Middle frontal gyrus (tissue), 1 donor: Measurements from ENCODE around the gene OSBPL2.

Experiments
- DNase-seq: peaks from one replicate; pipeline ENCODE4 v3.0.0-alpha.2; 2015; ENCODE audit warnings: low spot score; ENCODE audit errors: extremely low spot score

Gene OSBPL2

DNA sequence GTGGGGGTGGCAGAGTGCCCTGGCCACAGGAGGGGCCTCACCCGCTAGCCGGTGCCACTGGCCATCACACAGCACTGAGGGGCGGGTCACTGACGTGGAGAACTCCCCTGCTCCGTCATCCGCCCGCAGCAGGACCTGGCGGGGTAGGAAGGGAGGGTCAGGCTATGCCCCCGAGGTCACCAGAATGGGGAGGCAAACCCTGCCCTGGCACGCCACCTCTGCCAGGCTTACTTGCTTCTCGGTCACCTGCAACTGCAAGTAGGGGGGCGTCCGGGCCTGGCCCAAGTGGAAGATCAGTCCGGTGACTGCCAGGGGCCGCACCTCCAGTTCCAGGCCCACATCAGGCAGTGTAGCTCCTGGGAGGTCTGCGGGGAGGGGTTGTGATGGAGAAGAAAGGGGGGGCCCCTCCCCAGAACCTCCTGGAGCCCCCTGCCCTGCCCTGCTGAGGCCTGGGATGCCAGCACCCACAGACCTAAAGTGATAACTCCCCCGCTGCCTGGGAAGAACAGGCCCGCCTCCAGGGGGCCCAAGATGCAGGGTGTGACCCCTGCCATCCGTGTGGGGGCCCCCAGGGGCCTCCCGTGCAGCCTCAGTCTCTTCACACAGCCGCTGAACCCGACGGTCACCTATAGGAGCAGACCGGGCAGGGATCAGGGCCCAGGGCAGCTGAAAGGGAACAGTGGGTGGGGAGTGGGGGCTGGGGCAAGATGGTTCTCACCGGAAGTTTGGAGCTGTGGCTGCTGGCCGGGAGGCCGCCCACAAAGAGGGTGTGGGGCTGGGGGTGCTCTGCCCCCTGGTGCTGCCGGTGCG, 71.8 kb downstream of the OSBPL2 start:
- DNase-seq, result no peak

DNA sequence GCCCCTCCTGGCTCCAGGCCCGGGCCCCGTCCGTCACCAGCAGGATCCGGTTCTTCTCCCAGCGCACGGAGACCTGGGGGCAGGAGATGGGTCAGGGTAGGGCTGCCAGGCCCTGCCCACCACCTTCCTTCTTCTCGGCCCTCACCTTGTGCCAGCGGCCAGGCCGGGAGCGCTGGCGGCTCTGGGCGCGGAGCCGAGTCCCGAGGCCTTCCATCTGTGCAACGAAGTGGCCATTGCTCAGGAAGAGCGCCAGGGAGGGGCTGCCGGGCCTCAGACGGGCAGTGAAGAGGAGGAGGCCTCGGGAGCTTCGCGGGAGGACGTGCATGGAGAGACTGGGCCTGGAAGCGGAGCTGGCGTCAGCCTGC, 72.4 kb downstream of the OSBPL2 start:
- no peak for DNase-seq

DNA sequence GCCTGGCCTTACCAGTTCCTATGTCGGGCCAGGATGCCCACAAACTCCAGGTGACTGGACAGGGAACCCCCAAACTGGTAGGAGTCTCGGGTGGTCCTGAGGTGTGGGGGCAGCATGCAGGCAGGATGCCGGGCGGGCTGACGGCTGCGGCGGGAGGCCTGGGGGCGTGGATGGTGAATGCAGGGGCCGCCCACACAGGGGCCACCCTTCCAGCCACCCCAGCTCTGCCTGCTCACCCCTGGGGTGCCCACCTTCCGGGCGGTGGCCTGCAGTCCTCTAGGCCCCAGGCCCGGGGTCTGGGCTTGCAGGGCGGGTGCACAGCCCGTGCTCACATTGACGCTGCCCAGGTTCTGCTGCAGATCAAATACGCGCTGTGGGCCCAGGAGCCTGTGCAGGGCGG, 72.8 kb downstream of the OSBPL2 start:
- no peak for DNase-seq

DNA sequence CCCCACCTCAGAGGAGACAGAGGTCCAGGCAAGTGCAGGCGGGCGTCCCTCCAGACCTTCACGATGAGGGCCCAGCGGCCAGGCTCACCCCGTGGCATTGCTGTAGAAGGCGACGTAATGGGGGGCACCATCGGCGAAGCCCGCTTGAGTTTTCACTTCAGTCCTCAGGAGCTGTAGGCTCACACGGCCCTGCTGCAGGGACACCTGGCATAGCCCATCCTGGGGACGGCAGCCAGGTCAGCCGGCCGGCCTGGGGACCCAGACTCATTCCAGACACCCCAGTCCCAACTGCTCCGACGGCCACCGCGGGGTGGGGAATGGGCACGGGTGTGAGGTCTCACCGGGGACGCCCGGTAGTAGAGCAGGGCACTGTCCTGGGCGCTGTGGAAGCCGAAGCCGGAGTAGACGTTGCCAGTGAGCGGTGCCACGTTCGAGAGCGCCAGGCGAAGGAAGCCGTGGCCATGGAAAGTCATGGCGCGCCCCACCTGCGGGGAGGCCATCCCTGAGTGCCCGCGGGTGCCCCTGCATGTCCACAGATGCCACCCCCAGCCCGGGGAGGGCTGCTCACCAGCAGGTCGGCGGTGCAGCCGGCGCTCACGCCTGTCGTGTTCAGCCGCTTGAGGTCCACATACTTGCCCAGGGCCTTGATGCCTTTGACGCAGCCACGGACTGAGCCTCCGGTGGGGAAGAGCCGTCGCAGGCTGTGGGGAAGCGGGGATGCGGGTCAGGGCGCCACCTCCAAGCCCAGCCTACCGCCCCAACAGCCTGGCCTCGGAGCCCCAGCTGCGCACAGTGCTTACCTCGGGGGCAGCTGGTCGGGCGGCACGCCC, 73.7 kb downstream of the OSBPL2 start:
- DNase-seq, result no peak

DNA sequence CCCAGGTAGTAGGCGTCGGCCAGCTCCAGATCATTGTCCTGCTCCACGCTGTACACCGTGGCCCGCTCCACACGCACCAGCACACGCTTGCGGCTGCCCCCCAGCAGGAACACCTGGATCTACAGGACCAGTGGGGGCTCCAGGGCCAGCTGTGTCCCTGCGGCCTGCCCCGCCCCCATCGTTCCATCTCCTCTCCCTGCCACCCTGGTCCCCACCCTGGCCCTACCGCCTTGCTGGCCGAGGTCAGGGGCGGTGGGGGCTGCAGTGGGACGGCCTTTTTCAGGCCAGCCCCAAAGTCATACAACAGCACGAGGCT, 74.3 kb downstream of the OSBPL2 start:
- DNase-seq, result no peak

DNA sequence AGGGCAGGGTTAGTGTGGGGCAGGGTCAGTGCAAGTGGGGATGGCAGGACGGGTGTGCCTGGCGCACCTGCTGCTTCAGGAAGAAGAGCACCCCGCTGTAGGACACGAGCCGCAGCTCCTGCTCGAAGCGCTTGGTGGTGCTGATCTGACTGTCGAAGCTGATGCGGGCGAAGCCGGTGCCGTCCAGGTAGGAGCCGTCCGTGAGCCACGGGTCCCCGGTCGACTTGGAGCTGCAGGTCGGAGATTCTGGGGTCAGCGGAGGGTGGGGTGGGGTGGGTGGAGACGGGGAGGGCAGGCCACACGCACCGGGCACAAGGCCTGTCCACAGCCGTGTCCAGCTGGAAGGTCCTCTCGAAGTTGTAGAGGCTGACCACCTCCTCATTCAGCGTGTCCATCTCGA, 74.7 kb downstream of the OSBPL2 start:
- no peak for DNase-seq

DNA sequence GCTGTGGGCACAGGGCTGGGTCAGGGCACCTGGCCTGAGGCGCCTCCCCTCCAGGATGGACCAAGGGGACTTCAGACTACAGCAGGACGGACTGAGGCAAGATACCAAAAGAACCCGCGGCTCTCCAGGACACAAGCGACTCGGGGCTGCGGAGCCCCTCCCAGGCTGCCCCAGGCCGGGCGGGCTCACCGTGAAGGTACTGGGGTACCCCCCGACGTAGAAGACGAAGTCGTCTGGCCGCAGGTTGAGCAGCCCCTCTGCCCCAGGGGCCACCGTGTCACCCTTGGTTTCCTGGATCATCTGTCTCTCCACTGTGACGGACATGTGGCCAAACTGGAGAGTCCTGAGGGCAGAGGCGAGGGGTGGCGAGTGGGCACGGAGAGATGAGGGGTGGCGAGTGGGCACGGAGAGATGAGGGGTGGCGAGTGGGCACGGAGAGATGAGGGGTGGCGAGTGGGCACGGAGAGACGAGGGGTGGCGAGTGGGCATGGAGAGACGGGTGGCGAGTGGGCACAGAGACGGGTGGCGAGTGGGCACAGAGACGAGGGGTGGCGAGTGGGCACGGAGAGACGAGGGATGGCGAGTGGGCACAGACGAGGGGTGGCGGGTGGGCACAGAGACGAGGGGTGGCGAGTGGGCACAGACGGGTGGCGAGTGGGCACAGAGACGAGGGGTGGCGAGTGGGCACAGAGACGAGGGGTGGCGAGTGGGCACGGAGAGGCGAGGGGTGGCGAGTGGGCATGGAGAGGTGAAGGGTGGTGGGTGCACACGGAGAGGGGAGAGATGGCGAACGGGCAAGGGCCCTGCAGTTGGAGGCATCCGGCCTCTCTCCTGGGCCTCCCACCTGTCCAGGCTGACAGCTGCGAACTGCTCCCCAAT, 75.4 kb downstream of the OSBPL2 start:
- DNase-seq, result no peak

DNA sequence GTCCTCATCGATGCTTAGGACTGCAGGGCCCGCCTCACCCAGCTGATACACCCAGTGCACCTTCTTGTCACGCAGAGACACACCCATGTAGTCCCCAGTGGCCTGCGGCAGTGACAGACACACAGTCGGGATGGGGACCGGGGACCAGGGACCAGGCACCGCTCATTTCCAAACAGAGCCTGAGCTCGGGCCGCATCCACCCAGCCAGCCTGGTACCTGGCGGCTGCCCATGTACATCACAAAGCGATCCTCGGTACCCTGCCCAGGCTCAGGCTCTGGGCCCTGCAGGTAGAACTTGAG, 76.0 kb downstream of the OSBPL2 start:
- DNase-seq, result no peak

DNA sequence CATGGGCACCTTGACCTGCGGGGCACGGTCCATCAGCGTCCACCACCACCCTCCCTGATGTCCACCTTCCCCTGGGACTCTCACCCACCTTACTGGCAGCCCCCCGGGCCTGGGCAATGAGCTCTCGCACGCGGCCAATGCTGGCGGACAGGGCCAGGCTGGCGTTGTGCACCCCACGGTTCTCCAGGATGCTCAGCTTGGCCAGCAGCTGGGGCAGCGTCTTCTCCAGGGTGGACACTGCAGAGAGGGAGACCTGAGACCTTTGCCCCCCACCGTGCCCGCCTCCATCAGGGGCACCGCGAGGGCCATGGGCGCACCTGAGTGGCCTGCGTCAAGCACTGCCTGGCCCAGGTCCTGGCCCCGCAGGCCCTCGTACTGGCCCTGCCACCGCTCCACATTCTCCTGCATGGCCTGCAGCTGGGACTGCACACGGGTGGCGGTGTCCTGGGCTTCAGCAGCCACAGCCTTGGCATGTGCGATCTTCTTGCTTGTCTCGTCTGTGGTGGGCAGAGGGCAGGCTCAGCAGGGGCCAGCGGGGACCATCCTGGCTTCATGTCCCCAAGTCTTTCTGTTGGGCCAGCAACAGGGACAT, 76.5 kb downstream of the OSBPL2 start:
- no peak for DNase-seq

DNA sequence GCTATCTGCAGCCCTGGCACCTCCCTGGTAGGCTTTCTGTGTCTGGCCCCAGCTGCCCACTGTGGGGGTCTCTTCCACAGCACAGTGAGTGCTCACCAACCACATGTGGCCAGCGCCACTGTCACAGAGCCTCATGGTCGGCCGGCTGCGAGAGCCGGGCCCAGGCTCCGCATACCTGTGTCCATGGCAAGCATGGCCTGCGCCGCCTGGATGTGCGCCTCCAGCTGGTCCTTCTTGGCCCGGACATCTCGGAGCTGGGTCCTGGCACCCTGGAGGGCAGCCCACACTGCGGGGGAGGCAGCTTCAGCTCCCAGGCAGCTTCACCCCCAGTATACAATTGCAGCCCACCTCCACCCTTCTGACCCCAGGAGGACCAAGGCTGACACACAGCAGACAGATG, 77.5 kb downstream of the OSBPL2 start:
- DNase-seq, result no peak

DNA sequence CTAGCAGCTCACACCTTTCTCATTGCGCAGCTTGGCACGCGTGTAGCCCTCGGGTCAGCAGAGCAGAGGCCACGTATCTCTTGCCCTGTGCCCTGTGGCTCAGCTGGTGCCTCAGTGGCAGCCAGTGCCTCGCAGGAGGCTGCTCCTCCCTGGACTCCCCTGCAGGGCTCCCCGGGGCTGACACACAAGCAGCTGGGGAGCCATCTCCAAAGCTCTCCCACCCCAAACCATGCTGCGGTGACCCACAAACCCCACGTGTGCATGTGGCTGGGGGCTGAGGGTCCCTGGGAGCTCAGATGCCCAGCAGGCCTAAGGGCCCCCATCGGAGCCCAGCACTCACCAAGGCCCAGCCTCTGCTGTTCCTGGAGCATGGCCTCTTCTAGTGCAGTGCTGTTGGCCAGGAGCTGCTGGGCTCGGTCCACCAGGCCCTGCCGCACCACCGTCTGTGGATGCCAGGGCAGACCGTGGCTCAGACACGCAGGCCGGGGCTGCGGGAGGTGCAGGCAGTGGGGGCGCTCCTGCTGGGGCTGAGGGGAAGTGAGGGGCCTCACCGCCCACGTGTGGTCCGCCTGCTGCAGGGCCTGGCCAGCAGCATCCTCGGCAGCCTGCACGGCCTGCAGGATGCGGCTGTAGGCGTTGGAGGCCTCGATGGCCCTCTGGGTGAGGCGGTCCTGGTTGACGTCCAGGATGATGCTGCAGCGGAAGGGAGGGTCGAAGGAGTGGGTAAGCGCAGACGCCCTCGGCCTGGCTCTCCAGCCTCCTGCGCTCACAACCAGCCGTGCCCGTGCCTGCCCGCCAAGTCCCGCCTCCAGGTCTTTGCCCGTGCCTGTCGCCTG, 78.2 kb downstream of the OSBPL2 start:
- no peak for DNase-seq

DNA sequence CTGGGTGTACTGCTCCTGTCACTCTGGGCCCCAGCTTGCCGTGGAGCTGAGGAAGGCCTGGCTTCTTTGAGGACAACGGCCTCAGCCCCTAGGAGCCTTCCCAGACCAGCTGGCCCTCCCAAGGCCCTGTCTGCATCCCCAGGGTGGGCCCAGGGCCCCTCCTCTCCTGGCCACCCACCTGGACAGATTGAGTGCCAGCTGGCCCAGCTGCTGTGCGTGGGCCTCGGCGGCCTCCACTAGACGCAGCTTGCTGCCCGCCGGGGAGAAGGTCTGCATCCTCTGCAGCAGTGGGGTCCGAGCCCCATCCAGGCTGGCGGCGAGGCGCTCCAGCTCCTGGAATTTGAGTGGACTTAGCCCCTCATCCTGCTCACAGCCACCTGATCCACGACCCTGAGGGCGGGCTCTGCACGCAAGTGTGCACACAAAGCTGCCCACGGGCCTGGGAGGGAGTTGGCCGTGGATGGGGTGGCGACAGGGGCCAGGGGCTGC, 78.9 kb downstream of the OSBPL2 start:
- no peak for DNase-seq

DNA sequence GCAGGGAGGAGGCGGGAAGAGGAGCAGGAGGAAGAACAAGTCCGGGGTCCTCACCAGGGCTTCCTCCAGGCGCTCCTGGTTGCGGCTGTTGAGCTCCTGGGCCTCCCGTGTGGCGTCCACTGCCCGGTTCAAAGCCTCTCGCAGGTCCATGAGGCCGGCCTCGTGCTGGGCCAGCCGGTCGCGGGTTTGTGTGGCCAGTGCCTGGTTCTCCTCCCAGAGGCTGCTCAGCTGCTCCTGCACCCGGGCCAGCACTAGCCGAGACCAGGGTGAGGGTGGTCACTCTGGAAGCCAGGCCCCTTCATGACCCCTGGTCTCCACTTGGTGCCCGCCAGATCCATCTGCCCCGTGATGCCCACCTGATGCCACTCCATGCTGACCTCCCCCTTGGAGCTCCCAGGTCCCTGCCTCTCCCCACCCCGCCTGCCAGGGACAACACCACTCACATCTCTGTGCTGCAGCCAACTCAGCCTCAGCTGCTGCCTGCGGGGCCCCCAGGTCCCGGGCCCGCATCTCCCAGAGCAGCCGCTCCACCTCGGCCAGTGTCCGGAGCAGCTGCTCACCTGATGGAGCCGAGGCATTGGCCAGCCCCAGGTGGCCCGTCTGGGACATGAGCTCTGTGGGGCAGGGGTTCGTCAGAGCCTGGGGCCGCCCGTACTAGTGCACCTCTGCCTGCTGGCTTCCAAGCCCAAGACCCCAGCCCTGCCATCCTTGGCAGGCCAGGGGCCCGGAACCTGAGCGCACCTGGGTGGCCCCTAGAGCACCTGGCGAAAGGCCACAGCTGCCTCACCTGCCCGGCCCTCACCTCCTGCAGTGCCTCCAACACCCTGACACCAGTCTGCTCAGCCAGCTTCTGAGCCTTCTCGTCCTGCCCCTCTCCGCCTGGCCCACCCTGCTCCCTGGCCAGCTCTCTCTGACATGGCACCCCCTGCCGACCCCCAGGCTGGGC, 80.4 kb downstream of the OSBPL2 start:
- DNase-seq, result no peak

DNA sequence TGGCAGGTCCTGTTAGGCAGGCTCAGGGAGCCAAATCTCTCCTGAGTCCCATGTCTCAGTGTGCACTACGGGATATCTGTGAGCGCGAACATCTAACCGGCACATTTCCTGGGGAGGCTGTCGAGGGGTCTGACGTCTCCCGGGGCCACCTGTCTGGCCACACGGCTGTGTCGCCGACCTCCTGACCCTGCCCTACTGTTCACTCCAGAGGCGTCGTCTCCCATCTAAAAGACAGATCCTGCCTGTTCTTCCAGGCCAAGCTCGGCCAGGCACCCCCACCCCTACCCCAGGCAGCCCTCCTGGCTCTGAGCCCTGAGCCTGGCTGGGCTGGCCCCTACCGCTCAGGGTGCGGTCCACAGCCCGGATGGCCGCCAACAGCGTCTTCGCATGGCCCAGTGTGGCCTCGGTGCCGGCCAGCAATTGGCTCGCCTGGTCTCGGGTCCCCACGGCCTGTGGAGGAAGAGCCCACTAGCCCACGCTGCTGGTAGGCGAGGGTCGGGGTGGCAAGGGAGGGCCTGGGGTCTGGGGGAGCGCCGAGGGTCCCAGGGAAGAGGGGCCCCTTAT, 81.1 kb downstream of the OSBPL2 start:
- no peak for DNase-seq

DNA sequence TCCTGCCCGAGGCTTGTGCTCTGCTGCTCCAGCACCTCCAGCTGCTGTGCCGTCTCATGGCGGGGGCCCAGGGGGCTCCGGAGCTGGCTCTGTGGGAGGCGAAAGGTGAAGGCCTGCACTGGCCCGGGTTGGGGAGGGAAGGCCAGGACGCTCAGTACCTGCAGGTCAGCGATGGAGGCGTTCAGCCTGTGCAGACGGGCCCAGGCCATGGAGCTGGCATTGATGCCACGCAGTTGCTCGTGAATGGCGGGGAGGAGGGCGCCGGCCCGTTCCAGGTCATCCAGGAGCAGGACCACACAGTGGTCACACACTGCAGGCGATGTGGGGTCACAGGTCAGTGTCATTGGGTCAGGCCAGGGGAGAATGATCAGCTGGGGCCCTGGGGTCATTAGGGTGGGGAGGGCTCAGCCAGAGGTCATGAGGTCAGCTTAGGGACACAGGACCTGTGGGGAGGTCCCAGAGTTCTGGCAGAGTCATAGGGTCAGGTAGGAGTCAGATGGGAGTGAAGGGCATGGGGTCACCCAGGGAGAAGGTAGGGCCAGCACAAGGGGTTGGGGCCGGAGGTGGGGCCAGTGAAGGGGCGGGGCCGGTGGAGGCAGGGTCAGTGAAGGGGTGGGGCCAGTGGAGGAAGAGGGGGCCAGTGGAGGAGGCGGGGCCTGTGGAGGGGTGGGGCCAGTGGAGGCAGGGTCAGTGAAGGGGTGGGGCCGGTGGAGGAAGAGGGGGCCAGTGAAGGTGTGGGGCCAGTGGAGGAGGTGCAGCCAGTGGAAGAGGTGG, 82.4 kb downstream of the OSBPL2 start:
- no peak for DNase-seq

DNA sequence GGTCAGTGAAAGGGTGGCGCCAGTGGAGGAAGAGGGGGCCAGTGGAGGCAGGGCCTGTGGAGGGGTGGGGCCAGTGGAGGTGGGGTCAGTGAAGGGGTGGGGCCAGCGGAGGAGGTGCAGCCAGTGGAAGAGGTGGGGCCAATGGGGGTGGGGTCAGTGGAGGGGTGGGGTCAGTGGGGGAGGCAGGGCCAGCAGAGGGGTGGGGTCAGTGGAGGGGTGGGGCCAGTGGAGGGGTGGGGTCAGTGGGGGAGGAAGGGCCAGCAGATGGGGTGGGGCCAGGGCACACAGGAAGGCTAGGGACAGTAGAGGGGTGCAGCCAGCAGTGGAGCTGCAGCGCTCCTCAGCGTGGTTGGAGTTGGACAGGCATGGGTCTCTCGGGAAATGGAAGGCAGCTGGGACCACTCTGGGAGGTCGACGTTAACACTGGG, 83.2 kb downstream of the OSBPL2 start:
- no peak for DNase-seq

DNA sequence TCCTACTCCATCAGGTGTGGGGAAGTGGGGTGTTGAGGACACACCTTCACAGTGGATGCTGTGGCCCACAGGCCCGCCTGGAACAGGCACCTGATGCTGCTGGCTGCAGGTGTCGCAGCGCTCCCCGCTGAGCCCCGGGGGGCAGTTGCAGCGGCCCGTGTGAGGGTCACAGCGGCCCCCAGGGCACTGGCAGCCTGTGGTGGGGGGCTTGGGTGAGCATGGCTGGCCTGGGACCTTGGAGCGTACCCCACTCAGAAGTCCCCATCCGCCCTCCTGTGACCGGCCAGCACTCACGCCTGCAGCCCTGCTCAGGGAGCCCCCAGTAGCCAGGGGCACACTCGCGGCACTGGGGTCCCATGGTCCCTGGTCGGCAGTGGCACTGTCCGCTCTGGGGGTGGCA, 83.7 kb downstream of the OSBPL2 start:
- DNase-seq, result no peak

DNA sequence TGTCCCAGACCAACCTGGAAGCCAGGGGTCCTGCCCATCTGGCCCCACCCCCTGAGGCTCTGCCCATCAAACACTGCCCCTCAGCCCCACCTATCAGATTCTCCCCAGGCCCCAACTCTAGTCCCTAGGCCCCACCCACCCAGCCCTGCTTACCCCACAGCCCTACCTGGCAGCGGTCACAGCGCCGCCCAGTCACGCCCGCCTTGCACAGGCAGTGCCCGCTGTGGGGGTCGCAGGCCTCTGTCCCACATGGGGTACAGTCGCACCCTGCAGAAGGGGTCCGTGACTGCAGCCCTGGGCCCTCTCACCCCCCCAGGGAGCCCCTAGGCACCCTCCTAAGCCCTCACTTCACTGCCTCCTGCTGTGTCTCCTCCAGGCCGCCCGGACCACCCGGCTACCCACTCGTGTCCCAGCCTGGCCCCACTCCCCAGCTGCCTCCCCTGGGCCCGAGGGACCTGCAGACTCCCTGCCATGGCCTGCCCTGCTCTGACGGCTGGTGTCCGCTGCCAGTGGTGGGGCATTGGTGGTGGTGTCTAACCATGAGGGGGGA, 84.2 kb downstream of the OSBPL2 start:
- no peak for DNase-seq
